WERI-Rb-1 (cell line): ENCODE data around the gene TLCD3B.
A peak's percentile ranks its signal among the peaks of the same experiment; 100 is the strongest.

ENCODE experiments used
- DNase-seq: peaks from one replicate; pipeline ENCODE4 v3.0.0-alpha.2; 2020
- H3K27ac ChIP-seq: fragments of 250-450 bp; sonication (Bioruptor Pico); 2 replicates; pipeline ENCODE4 v1.5.1; 2020; ENCODE audit warnings: mild to moderate bottlenecking, moderate library complexity
- H3K27me3 ChIP-seq: fragments of 250-450 bp; sonication (Bioruptor Pico); 2 replicates; pipeline ENCODE4 v1.5.1; 2021; ENCODE audit warnings: mild to moderate bottlenecking, low read depth, moderate library complexity; ENCODE audit not compliant: insufficient read depth, severe bottlenecking
- H3K36me3 ChIP-seq: fragments of 250-450 bp; sonication (Bioruptor Pico); 2 replicates; pipeline ENCODE4 v1.5.1; 2020; ENCODE audit warnings: mild to moderate bottlenecking, moderate library complexity
- H3K4me3 ChIP-seq: 2 replicates; pipeline ENCODE4 v1.5.1; 2011; ENCODE audit warnings: low read depth, mild to moderate bottlenecking, control low read depth, low read length
- H3K9me3 ChIP-seq: fragments of 250-450 bp; sonication (Bioruptor Pico); 2 replicates; pipeline ENCODE4 v1.5.1; 2021; ENCODE audit warnings: mild to moderate bottlenecking, moderate library complexity; ENCODE audit not compliant: severe bottlenecking
- CTCF ChIP-seq: IDR thresholded peaks from 2 replicates; pipeline ENCODE4 v1.5.1; 2011; ENCODE audit warnings: low read depth, mild to moderate bottlenecking, control low read depth, inconsistent platforms, low read length

Gene TLCD3B

GRCh38 chr16:30075503-30076275 lies 44.6 kb upstream of the TLCD3B start, which contains the start of gene PPP4C:
PPP4C (plus strand) TSS chr16:30075994; CDS start chr16:30076378, 384 bp downstream.
- H3K36me3 ChIP-seq = peaks cover 67% of the 10 kb centered on the region
- H3K27ac ChIP-seq = peak within 1 kb of the TSS; percentile 60
- TF ChIP-seq CTCF = peak; percentile 2; the same call in 1 of the 2 replicates
- DNase-seq = peak; percentile 86
- H3K4me3 ChIP-seq = peak within 1 kb of the TSS; percentile 81
- no peaks in the 10 kb centered on the region for H3K27me3 ChIP-seq
- H3K9me3 ChIP-seq = no peaks in the 10 kb centered on the region

DNA sequence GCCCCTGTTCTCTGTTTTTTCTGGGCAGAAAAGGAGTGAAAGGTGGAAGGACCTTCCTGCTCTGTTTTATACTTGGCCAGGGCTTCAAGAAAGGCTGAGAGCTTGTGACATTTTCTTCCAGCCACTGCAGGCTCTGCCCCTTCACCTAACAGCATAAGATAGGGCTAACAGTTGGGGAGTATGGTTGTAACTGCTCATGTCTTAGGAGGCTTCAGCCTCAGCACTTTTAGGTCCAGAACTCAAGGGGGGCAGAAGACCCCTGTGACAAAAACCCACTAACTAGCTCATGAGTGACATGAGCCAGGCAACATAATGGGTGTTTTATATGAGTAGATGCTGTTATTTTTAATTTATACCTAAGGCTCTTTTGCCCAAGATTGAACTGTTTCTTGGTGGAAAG lies 39.4 kb upstream of the TLCD3B start:
- no peak for DNase-seq
- Histone ChIP-seq H3K27ac (no peak overlapping the region), H3K27me3 (no peaks in the 10 kb centered on the region), H3K4me3 (no peak overlapping the region), H3K36me3 (peaks cover 86% of the 10 kb centered on the region), H3K9me3 (no peaks in the 10 kb centered on the region)
- no peak for TF ChIP-seq CTCF

DNA sequence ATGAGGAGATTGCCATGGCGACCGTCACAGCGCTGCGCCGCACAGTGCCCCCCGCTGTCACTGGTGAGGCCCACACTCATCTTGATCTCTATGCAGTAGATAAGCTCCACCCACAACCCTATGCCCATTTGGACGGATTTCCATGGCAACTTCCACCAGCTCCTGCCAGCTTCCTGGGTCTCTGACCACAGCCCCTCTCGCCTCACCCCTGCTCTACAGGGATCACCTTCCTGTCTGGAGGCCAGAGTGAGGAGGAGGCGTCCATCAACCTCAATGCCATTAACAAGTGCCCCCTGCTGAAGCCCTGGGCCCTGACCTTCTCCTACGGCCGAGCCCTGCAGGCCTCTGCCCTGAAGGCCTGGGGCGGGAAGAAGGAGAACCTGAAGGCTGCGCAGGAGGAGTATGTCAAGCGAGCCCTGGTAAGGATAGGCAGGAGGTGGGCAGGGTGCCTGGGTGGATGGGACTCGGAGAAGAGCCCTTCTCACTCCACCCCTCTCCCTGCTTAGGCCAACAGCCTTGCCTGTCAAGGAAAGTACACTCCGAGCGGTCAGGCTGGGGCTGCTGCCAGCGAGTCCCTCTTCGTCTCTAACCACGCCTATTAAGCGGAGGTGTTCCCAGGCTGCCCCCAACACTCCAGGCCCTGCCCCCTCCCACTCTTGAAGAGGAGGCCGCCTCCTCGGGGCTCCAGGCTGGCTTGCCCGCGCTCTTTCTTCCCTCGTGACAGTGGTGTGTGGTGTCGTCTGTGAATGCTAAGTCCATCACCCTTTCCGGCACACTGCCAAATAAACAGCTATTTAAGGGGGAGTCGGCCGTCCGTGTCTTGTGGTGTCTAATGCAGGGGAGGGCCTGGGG lies 38.8 kb upstream of the TLCD3B start:
- Histone ChIP-seq H3K4me3 (no peak overlapping the region), H3K36me3 (peaks cover 89% of the 10 kb centered on the region), H3K27me3 (no peaks in the 10 kb centered on the region), H3K9me3 (no peaks in the 10 kb centered on the region), H3K27ac (no peak overlapping the region)
- no peak for TF ChIP-seq CTCF
- DNase-seq = no peak

DNA sequence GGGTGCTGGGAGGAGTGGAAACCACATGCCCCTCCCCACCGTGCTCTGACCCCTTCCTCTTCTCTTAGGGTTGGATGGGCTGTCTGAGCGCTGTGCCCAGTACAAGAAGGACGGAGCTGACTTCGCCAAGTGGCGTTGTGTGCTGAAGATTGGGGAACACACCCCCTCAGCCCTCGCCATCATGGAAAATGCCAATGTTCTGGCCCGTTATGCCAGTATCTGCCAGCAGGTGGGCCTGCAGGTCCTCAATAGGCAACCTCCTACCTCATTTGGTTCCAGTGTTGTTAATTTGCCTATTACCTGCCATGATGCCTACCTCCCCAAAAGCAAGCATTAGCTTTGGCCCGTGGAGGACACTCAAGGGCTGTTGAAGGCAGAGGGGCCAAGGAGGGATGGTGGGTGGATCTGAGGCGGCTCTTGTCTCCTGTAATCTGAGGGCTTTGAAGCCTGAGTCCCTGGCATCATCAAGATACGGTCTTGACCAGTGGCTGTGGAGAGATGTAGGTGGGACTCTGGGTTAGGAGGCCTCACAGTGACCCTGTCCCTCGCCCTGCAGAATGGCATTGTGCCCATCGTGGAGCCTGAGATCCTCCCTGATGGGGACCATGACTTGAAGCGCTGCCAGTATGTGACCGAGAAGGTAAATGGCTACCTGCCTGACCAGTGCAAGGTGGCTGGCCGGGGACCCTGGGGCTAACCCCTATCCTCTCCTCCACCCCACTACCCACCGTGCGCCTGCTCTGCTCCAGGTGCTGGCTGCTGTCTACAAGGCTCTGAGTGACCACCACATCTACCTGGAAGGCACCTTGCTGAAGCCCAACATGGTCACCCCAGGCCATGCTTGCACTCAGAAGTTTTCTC lies 37.9 kb upstream of the TLCD3B start:
- Histone ChIP-seq H3K9me3 (no peaks in the 10 kb centered on the region), H3K4me3 (no peak overlapping the region), H3K36me3 (peaks cover 87% of the 10 kb centered on the region), H3K27me3 (no peaks in the 10 kb centered on the region), H3K27ac (no peak overlapping the region)
- TF ChIP-seq CTCF = peak; percentile 60
- DNase-seq = no peak

GRCh38 chr16:30068333-30068732 lies 37.3 kb upstream of the TLCD3B start:
- Histone ChIP-seq H3K4me3 (no peak overlapping the region), H3K27me3 (no peaks in the 10 kb centered on the region), H3K9me3 (no peaks in the 10 kb centered on the region), H3K27ac (no peak overlapping the region), H3K36me3 (peaks cover 81% of the 10 kb centered on the region)
- TF ChIP-seq CTCF = no peak
- DNase-seq = no peak
